ENCODE results near the gene GART. TPM values are rescaled to one million over a fixed set of nuclear protein-coding genes. Genes with fewer than 3 reads are reported as not detected.

GART gene
- polyA plus RNA-seq, 1 donor (not counting 4 experiments of a cell fraction or from before 2014, with no cell fraction given): 50.3 TPM

- dilution Hi-C loops (cut with MboI; ENCODE audit: extremely low pct_ligation_motif_present, low sequenced_read_pairs): no loop called here
- H3K9ac ChIP-seq (ENCODE audit: control insufficient read depth, extremely low read depth, insufficient read depth, low read length): no peak overlapping the region
- H2AFZ ChIP-seq (ENCODE audit: control insufficient read depth, low read length): no peak overlapping the region
- H3K4me3 ChIP-seq (ENCODE audit: control insufficient read depth in 2 of 3, extremely low read depth in 1 of 3, insufficient read depth in 2 of 3, low read depth in 1 of 3, low read length in 3 of 3): no peak overlapping the region
- H3K36me3 ChIP-seq (ENCODE audit: control insufficient read depth in 2 of 2, extremely low read depth in 1 of 2, insufficient read depth in 2 of 2, low read length in 2 of 2): peaks cover 44 to 57% of the 10 kb centered on the region in 2 experiments
- H4K20me1 ChIP-seq (ENCODE audit: control insufficient read depth, extremely low read depth, insufficient read depth, low read length): peaks cover 50% of the 10 kb centered on the region
- no peak overlapping the region for H3K27ac ChIP-seq (ENCODE audit: control insufficient read depth, insufficient read depth, low read length)
- TF ChIP-seq EZH2 (IDR thresholded peaks at IDR 0.05; ENCODE audit: low read length) (no peak), CTCF (optimal IDR thresholded peaks at IDR 0.05 in 1 of 3, IDR thresholded peaks at IDR 0.05 in 1 of 3, conservative IDR thresholded peaks at IDR 0.05 in 1 of 3; ENCODE audit: extremely low read depth in 1 of 3, insufficient read depth in 2 of 3, low read length in 3 of 3) (no peak)
- H3K27me3 ChIP-seq (ENCODE audit: control insufficient read depth, extremely low read depth, insufficient read depth, low read length): no peaks in the 10 kb centered on the region
- H3K4me1 ChIP-seq (ENCODE audit: control insufficient read depth, extremely low read depth, insufficient read depth, low read length): no peaks in the 10 kb centered on the region
- no peak for DNase-seq (ENCODE audit: low read depth, low spot score)
- no peak overlapping the region for H3K4me2 ChIP-seq (ENCODE audit: control insufficient read depth, extremely low read depth, insufficient read depth, low read depth, low read length)
- peaks cover 98% of the 10 kb centered on the region for H3K79me2 ChIP-seq (ENCODE audit: control insufficient read depth, insufficient read depth, low read length)
- FAIRE-seq: no peak
- no peaks in the 10 kb centered on the region for H3K9me1 ChIP-seq (ENCODE audit: control insufficient read depth, extremely low read depth, insufficient read depth, low read length)
- no peaks in the 10 kb centered on the region for H3K9me3 ChIP-seq (ENCODE audit: control insufficient read depth, low read depth, low read length)
Measured at GRCh38 chr21:33551664-33552063, 9.7 kb upstream of the GART start.

- H3K4me1 ChIP-seq (ENCODE audit: control insufficient read depth, extremely low read depth, insufficient read depth, low read length): no peaks in the 10 kb centered on the region
- peaks cover 99% of the 10 kb centered on the region for H3K79me2 ChIP-seq (ENCODE audit: control insufficient read depth, insufficient read depth, low read length)
- H3K9me1 ChIP-seq (ENCODE audit: control insufficient read depth, extremely low read depth, insufficient read depth, low read length): no peaks in the 10 kb centered on the region
- TF ChIP-seq CTCF (optimal IDR thresholded peaks at IDR 0.05 in 1 of 3, IDR thresholded peaks at IDR 0.05 in 1 of 3, conservative IDR thresholded peaks at IDR 0.05 in 1 of 3; ENCODE audit: extremely low read depth in 1 of 3, insufficient read depth in 2 of 3, low read length in 3 of 3): no peak
- no peak for TF ChIP-seq EZH2 (IDR thresholded peaks at IDR 0.05; ENCODE audit: low read length)
- H4K20me1 ChIP-seq (ENCODE audit: control insufficient read depth, extremely low read depth, insufficient read depth, low read length): peaks cover 47% of the 10 kb centered on the region
- no peak overlapping the region for H3K9ac ChIP-seq (ENCODE audit: control insufficient read depth, extremely low read depth, insufficient read depth, low read length)
- H3K4me3 ChIP-seq (ENCODE audit: control insufficient read depth in 2 of 3, extremely low read depth in 1 of 3, insufficient read depth in 2 of 3, low read depth in 1 of 3, low read length in 3 of 3): no peak overlapping the region
- H3K27ac ChIP-seq (ENCODE audit: control insufficient read depth, insufficient read depth, low read length): no peak overlapping the region
- H2AFZ ChIP-seq (ENCODE audit: control insufficient read depth, low read length): no peak overlapping the region
- no peaks in the 10 kb centered on the region for H3K9me3 ChIP-seq (ENCODE audit: control insufficient read depth, low read depth, low read length)
- DNase-seq (ENCODE audit: low read depth, low spot score): no peak
- no peak for FAIRE-seq
- H3K36me3 ChIP-seq (ENCODE audit: control insufficient read depth in 2 of 2, extremely low read depth in 1 of 2, insufficient read depth in 2 of 2, low read length in 2 of 2): peaks cover 43 to 57% of the 10 kb centered on the region in 2 experiments
- H3K27me3 ChIP-seq (ENCODE audit: control insufficient read depth, extremely low read depth, insufficient read depth, low read length): no peaks in the 10 kb centered on the region
- no peak overlapping the region for H3K4me2 ChIP-seq (ENCODE audit: control insufficient read depth, extremely low read depth, insufficient read depth, low read depth, low read length)
- dilution Hi-C loops (cut with MboI; ENCODE audit: extremely low pct_ligation_motif_present, low sequenced_read_pairs): no loop called here
Measured at GRCh38 chr21:33550772-33551660, 9.1 kb upstream of the GART start.
